ENCODE measurements around the gene MAP3K10.

MAP3K10 gene

GRCh38 chr19:40174092-40174491 is 17.1 kb upstream of the MAP3K10 start:
- no peak for DNase-seq (ENCODE audit: low spot score)

- DNase-seq (ENCODE audit: low spot score): no peak
Observed at GRCh38 chr19:40175820-40176219, 15.4 kb upstream of the MAP3K10 start.

GRCh38 chr19:40177286-40178070 is 13.7 kb upstream of the MAP3K10 start:
- no peak for DNase-seq (ENCODE audit: low spot score)

GRCh38 chr19:40178756-40179155 is 12.5 kb upstream of the MAP3K10 start:
- DNase-seq (ENCODE audit: low spot score): no peak

- no peak for DNase-seq (ENCODE audit: low spot score)
Observed at GRCh38 chr19:40184273-40184672, 7.0 kb upstream of the MAP3K10 start.

- DNase-seq (ENCODE audit: low spot score): peak; percentile 24
Observed at GRCh38 chr19:40191836-40192646, 815 bp downstream of the MAP3K10 start.

- no peak for DNase-seq (ENCODE audit: low spot score)
Observed at GRCh38 chr19:40192758-40193586, 1.7 kb downstream of the MAP3K10 start.

- no peak for DNase-seq (ENCODE audit: low spot score)
Observed at GRCh38 chr19:40193587-40193849, 2.3 kb downstream of the MAP3K10 start.

GRCh38 chr19:40198272-40198990 is 7.2 kb downstream of the MAP3K10 start:
- DNase-seq (ENCODE audit: low spot score): no peak

- no peak for DNase-seq (ENCODE audit: low spot score)
Observed at GRCh38 chr19:40200341-40201099, 9.3 kb downstream of the MAP3K10 start.

GRCh38 chr19:40204381-40204780 is 13.2 kb downstream of the MAP3K10 start:
- DNase-seq (ENCODE audit: low spot score): no peak

GRCh38 chr19:40205760-40206159 is 14.5 kb downstream of the MAP3K10 start:
- no peak for DNase-seq (ENCODE audit: low spot score)

GRCh38 chr19:40208602-40209001 is 17.4 kb downstream of the MAP3K10 start:
- DNase-seq (ENCODE audit: low spot score): no peak

GRCh38 chr19:40210889-40211288 is 19.7 kb downstream of the MAP3K10 start:
- DNase-seq (ENCODE audit: low spot score): no peak

- DNase-seq (ENCODE audit: low spot score): no peak
Observed at GRCh38 chr19:40213251-40213829, 22.1 kb downstream of the MAP3K10 start.

GRCh38 chr19:40213882-40214570 is 22.8 kb downstream of the MAP3K10 start:
- no peak for DNase-seq (ENCODE audit: low spot score)

- DNase-seq (ENCODE audit: low spot score): no peak
Observed at GRCh38 chr19:40214936-40215335, 23.7 kb downstream of the MAP3K10 start.

GRCh38 chr19:40216013-40216776 is 25.0 kb downstream of the MAP3K10 start:
- no peak for DNase-seq (ENCODE audit: low spot score)

GRCh38 chr19:40216777-40217026 is 25.5 kb downstream of the MAP3K10 start:
- no peak for DNase-seq (ENCODE audit: low spot score)

All from germinal center (tissue), 1 donor.